Stimulated activated CD4-positive, alpha-beta T cell treated with anti-CD3 and anti-CD28 coated beads, TNF-alpha, amount 100 ng/mL, for 48 hours (primary cell): ENCODE data around the gene FAM98B.

Experiments
- DNase-seq, 3 donors: peaks; one replicate each; pipeline ENCODE4 v3.0.0-alpha.2; 2020; ENCODE audit warnings: low read depth in 3 of 3

FAM98B gene

DNA sequence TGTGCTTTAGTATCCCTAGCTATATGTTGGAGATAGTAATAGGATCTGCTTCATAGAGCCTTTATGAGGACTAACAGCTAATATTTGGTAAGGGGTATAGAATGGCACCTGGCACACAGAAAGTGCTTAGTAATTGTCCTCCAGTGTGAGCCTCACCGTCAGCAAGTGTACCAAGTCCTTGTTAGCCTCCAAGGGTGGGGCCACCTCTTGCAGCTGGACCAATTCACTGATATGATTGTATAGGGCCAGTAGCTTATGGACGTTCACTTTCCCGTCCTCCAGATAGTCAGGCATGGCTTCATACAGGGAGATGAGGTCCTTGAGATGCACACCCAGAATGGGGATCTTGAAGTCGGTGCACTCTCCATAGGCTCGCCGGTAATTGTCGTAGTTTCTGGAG is 53.6 kb downstream of the FAM98B start:
- DNase-seq = no peak

GRCh38 chr15:38508647-38509046 is 54.7 kb downstream of the FAM98B start:
- DNase-seq = no peak

DNA sequence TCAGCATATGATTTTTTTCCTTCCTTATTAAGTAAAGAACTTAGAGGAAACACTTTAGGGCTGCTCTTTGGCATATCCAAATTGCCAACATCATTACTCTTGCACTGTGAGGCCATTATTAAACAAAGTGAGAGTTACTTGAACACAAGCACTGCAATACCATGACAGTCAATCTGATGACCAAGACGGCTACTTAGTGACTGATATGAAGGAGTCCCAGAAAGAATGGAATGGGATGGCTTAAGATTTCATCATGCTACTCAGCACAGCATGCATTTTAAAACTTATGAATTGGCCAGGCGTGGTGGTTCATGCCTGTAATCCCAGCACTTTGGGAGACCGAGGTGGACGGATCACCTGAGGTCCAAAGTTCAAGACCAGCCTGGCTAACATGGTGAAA is 55.2 kb downstream of the FAM98B start:
- DNase-seq = no peak

DNA sequence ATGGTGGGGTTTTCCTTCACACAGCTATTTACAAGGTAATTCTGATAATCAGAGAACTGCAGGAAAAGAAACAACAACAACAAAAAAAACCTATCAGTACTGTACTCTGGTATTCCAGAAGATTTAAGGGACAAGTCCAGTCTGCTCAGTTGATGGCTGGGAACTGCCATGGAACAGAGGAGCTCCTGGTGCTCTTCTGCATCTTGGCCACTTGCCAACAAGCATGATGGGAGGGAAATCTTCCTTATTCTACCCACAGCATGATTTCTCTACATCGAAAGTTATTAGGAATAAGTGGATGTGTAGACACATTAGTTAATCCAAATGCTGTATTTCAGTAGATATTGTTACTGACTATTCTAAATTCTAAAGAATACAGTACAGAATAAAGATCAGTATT is 59.0 kb downstream of the FAM98B start:
- no peak for DNase-seq

- DNase-seq = no peak
Measured at GRCh38 chr15:38514601-38515000, 60.7 kb downstream of the FAM98B start.

DNA sequence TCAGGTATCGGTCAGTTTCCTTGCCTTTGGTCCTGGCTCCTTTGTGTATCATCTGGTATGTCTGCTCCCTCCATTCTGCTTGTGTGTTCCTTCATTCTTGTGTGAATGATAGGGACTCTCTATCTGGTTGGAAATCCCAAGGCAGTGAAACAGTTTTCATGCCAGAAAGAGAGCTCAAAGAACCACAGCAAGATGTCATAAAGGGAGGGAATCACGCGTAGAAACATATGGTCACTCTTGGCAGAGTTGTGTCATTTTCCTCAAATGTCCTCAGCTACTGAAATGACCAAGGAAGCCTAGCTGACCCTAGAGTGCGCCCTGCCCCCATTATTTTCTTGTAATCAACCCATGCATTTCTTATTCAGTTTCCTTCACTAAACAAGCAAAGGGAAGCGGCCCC is 62.7 kb downstream of the FAM98B start:
- no peak for DNase-seq

GRCh38 chr15:38517312-38517975 is 63.5 kb downstream of the FAM98B start:
- DNase-seq = no peak

GRCh38 chr15:38518084-38518483 is 64.2 kb downstream of the FAM98B start:
- no peak for DNase-seq

DNA sequence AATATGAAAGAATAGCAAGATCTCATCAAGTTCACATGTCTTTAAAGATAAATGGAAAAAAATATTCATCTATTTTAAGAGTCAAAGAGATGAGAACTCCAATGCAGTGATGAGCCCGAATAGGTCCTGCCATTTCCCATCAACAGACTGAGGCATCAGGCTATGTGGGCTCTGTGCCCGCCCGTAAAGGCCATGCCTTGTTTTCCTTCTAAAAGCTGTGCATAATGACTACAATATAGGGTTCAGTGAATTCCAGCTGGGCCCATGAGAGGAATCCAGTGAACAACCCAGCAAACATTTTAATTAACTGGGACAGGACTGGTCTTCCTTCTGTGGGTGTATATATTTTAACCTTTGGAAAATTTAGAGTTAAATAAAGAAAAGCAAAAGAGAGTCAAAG is 66.1 kb downstream of the FAM98B start:
- DNase-seq = no peak

DNA sequence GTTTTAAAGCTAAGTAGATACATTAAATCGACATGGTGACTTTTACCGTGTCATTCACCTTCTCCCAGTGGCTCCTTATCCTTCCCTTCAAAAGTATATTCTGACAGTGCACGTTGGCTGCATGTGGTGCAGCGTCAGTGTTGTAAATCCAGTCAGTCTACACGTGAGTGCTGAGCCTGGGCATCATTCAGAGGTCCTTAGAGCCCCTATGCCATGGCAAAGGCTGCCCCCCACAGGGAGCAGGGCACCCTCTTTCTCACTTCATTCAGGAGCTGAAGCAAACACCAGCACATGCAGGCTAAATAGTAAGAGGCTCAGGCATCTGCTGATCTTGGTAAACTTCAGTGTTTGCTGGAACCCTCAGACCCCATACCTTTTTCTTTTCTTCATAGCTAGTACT is 67.4 kb downstream of the FAM98B start:
- DNase-seq = no peak

- DNase-seq = no peak
Measured at GRCh38 chr15:38522922-38523321, 69.0 kb downstream of the FAM98B start.

GRCh38 chr15:38524156-38524555 is 70.2 kb downstream of the FAM98B start:
- DNase-seq = no peak

- DNase-seq = no peak
Measured at GRCh38 chr15:38525489-38525888, 71.6 kb downstream of the FAM98B start.

DNA sequence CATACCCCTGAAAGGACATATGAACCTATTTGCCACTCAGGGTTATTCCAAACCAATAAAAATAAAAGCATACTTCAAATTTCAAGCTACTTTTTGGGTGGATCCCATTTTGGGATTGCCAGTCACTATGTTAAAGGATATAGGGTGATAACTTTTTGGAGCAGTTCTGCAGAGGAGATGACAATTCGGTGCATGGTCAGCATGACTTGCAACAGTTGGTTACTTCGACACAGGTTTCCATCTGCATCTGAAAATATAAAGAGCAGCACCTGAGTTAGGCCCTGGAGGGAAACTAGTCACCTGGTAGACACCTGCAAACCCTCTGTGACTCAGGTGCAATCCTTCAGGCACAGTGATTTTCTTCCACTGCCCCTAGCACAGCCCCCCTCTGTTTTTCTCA is 72.2 kb downstream of the FAM98B start:
- no peak for DNase-seq

DNA sequence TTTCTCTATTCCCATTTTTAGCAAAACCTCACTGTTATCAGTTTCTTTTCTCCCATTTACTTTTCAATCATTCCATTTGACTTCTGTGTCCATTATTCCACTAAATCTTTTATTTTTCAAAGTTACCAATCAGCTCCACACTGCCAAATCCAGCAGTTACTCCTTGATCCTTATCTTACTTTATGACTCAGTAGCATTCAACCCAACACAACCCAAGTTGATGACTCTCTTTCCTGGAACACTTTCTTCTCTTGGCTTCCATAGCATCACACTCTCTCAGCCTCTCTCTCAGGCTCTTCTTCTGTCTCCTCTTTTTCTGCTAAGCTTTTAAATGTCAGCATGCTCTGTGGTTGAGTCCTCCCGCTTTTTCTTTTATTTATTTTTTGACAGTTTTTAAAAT is 74.4 kb downstream of the FAM98B start:
- no peak for DNase-seq

- no peak for DNase-seq
Measured at GRCh38 chr15:38530113-38530512, 76.2 kb downstream of the FAM98B start.

DNA sequence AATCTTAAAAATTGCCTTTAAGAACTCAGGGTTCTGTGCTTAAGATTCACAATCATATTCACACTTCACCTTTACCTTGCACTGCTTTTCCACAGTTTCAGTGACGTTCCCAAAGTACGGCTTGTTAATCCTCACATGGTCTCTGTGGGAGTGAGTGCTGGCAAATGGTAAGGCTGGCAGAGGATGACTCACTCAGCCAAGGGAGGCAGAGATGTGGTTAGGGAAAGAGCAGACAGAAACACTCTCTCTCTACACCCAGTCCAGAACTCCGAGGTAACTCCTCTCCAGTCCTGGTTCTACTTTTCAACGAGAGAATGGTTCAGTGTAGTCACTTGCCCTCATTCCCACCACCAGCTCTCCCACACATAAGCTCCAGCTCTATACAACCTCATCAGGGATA is 77.6 kb downstream of the FAM98B start:
- no peak for DNase-seq

- no peak for DNase-seq
Measured at GRCh38 chr15:38532728-38533127, 78.8 kb downstream of the FAM98B start.

- no peak for DNase-seq
Measured at GRCh38 chr15:38533416-38533915, 79.5 kb downstream of the FAM98B start.

GRCh38 chr15:38533926-38534325 is 80.0 kb downstream of the FAM98B start:
- DNase-seq = no peak

GRCh38 chr15:38534691-38535090 is 80.8 kb downstream of the FAM98B start:
- no peak for DNase-seq

DNA sequence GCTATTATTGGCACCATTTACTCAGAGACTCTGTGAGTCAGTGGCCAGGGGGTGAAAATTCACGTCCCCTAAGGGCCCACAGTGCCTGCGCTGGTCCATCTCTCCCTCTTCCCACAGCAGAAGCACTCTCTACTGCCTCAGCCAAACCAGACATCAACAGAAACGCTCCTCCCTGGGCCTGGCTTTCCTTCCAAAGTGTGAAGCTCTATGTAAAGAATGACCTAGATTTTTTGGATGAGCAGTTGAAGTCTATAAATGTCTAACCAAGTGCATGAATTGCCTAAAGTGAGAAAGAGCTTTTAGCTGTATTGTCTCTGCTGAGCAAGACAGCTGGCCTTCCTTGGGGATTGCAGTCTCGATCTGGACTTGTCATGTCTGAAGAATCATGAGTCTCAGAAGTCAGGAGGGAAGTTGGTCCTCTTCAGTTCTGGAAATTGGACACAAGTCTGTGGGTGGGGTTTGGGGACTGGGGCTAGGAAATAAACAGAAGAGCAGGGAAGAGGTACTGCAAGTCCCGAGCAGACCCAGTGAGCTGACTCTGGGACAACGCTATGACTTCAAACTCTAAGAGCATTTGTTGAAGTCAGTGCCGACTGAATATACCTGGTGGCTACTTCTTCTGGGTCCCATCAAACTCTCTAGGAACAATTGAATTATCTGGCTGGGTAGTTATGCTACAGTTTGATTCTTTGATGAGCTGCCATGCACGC is 81.7 kb downstream of the FAM98B start:
- no peak for DNase-seq

DNA sequence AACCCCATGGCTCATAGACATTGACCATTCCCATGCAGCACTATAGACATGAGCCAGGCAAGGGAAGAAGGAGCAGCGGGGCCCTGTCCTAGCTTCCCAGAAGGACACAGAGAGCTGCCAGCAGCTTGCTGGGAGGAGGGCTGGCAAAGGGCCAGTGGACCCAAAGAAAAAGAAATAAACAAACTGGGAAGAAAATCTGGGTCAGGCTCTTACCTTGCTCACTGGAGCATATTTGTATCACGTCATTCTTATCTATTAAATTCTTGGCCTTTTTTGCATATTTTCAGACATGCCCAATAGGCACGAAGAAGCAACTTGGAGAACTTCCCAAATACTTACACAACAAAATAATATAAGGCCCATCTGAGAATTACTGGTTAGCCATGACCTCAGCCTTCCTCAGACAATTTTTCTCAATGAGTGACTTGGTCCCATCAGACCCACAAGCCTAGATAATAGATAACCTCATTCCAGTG is 82.3 kb downstream of the FAM98B start:
- DNase-seq = no peak
